SU-DHL-6 (cell line): Measurements from ENCODE around the gene USO1.

Experiments used
- H2AFZ ChIP-seq: fragments of 200-600 bp; sonication (generic); 2 replicates; pipeline ENCODE4 v1.6.1; 2014; ENCODE audit warnings: low read depth, mild to moderate bottlenecking, moderate library complexity, mixed read lengths, antibody characterized with exemption, low read length; ENCODE audit not compliant: severe bottlenecking
- H3F3A ChIP-seq: fragments of 200-600 bp; shearing (Covaris generic); 2 replicates; pipeline ENCODE4 v1.6.0; 2016; ENCODE audit warnings: antibody characterized with exemption, mild to moderate bottlenecking; ENCODE audit not compliant: insufficient read depth
- H3K27ac ChIP-seq: fragments of 200-600 bp; sonication (generic); 2 replicates; pipeline ENCODE4 v1.5.1; 2016; ENCODE audit warnings: low read depth, mild to moderate bottlenecking, low read length, moderate library complexity, mixed read lengths
- H3K27me3 ChIP-seq: fragments of 200-600 bp; sonication (generic), shearing (Covaris generic); 2 replicates; pipeline ENCODE4 v1.6.0; 2014; ENCODE audit warnings: mild to moderate bottlenecking, low read length
- H3K36me3 ChIP-seq: fragments of 200-600 bp; sonication (generic); 2 replicates; pipeline ENCODE4 v1.6.1; 2014; ENCODE audit warnings: mild to moderate bottlenecking, low read length, mixed read lengths
- H3K4me2 ChIP-seq: fragments of 300-600, 200-600 bp; shearing (Covaris generic), sonication (generic); 2 replicates; pipeline ENCODE4 v1.6.0; 2014; ENCODE audit warnings: low read length, low read depth, mild to moderate bottlenecking; ENCODE audit not compliant: poor library complexity, severe bottlenecking
- H3K4me3 ChIP-seq: fragments of 200-600 bp; sonication (generic); 2 replicates; pipeline ENCODE4 v1.5.1; 2014; ENCODE audit warnings: antibody characterized with exemption, low read length, mild to moderate bottlenecking, mixed read lengths; ENCODE audit not compliant: insufficient read depth, poor library complexity, severe bottlenecking
- H3K79me2 ChIP-seq: fragments of 200-600 bp; sonication (generic); 2 replicates; pipeline ENCODE4 v1.6.1; 2014; ENCODE audit warnings: mild to moderate bottlenecking, low read length, moderate library complexity; ENCODE audit not compliant: insufficient read depth
- H3K9ac ChIP-seq: fragments of 200-600 bp; sonication (generic); 2 replicates; pipeline ENCODE4 v1.7.0; 2014; ENCODE audit warnings: mild to moderate bottlenecking, low read length
- H3K9me2 ChIP-seq: fragments of 200-600 bp; sonication (generic); replicated peaks from 2 replicates; pipeline ENCODE4 v1.6.1; 2014; ENCODE audit warnings: low read length; ENCODE audit not compliant: insufficient read depth
- H3K9me3 ChIP-seq: fragments of 200-600 bp; sonication (generic); 2 replicates; pipeline ENCODE4 v1.6.1; 2014; ENCODE audit warnings: low read length, mixed read lengths; ENCODE audit not compliant: insufficient read depth
- H4K20me1 ChIP-seq: fragments of 200-600 bp; sonication (generic); 2 replicates; pipeline ENCODE4 v1.6.1; 2014; ENCODE audit warnings: low read depth, mild to moderate bottlenecking, antibody characterized with exemption, low read length, moderate library complexity, mixed read lengths
- EZH2phosphoT487 ChIP-seq: fragments of 200-600 bp; sonication (generic), shearing (Covaris generic); conservative IDR thresholded peaks from 2 replicates; pipeline ENCODE4 v1.6.1; 2018; ENCODE audit warnings: mild to moderate bottlenecking, antibody characterized with exemption, low read length, moderate library complexity, mixed read lengths
- TF ChIP-seq, protein P1 (sequence below): fragments of 200-600 bp; sonication (generic); IDR thresholded peaks from one replicate; pipeline ENCODE4 v1.5.1; 2017; ENCODE audit warnings: antibody characterized with exemption, mild to moderate bottlenecking, low read length, moderate library complexity; ENCODE audit not compliant: insufficient read depth, poor library complexity, severe bottlenecking

USO1 gene

DNA sequence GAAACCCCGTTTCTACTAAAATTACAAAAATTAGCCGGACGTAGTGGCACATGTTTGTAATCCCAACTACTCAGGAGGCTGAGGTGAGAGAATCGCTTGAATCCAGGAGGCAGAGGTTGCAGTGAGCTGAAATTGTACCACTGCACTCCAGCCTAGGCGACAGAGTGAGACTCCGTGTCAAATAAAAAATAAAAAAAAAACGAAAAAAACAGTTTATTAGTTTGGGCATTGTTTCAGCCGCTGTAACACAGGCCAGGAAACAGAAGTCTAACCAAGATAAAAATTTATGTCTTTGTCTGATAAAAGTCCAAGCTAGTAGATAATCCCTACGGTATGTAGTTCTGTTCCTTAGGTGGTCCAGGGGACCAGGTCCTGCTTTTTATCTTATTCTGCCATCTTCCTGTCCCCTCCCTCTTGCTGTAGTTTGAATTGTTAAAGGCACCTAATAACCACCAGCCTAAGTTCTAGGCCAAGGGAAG lies 21.4 kb downstream of the USO1 start:
- no peak overlapping the region for H3K9ac ChIP-seq
- no peaks in the 10 kb centered on the region for H3K27me3 ChIP-seq
- H3K9me3 ChIP-seq = no peaks in the 10 kb centered on the region
- no peaks in the 10 kb centered on the region for H3K79me2 ChIP-seq
- H3K27ac ChIP-seq = no peak overlapping the region
- no peak overlapping the region for H3K4me3 ChIP-seq
- no peak overlapping the region for H2AFZ ChIP-seq
- H3K9me2 ChIP-seq = no peaks in the 10 kb centered on the region
- no peaks in the 10 kb centered on the region for H3F3A ChIP-seq
- no peaks in the 10 kb centered on the region for H3K36me3 ChIP-seq
- H4K20me1 ChIP-seq = no peaks in the 10 kb centered on the region
- no peak overlapping the region for H3K4me2 ChIP-seq
- no peak for TF ChIP-seq EZH2phosphoT487
- TF ChIP-seq, protein P1, sequence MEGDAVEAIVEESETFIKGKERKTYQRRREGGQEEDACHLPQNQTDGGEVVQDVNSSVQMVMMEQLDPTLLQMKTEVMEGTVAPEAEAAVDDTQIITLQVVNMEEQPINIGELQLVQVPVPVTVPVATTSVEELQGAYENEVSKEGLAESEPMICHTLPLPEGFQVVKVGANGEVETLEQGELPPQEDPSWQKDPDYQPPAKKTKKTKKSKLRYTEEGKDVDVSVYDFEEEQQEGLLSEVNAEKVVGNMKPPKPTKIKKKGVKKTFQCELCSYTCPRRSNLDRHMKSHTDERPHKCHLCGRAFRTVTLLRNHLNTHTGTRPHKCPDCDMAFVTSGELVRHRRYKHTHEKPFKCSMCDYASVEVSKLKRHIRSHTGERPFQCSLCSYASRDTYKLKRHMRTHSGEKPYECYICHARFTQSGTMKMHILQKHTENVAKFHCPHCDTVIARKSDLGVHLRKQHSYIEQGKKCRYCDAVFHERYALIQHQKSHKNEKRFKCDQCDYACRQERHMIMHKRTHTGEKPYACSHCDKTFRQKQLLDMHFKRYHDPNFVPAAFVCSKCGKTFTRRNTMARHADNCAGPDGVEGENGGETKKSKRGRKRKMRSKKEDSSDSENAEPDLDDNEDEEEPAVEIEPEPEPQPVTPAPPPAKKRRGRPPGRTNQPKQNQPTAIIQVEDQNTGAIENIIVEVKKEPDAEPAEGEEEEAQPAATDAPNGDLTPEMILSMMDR = no peak

- no peaks in the 10 kb centered on the region for H3K36me3 ChIP-seq
Observed at GRCh38 chr4:75752637-75753036, 28.3 kb downstream of the USO1 start.

GRCh38 chr4:75769036-75769435 lies 44.7 kb downstream of the USO1 start:
- no peaks in the 10 kb centered on the region; the same call in 1 of the 2 replicates for H3K36me3 ChIP-seq
- no peaks in the 10 kb centered on the region for H3K9me3 ChIP-seq
- H4K20me1 ChIP-seq = no peaks in the 10 kb centered on the region
- no peaks in the 10 kb centered on the region for H3K9me2 ChIP-seq
- H3F3A ChIP-seq = no peaks in the 10 kb centered on the region
- H3K4me2 ChIP-seq = no peak overlapping the region
- no peak overlapping the region for H3K4me3 ChIP-seq
- no peak overlapping the region for H3K9ac ChIP-seq
- H3K27me3 ChIP-seq = no peaks in the 10 kb centered on the region
- H2AFZ ChIP-seq = no peak overlapping the region
- no peak for TF ChIP-seq EZH2phosphoT487
- TF ChIP-seq, protein P1 = no peak
- no peak overlapping the region for H3K27ac ChIP-seq
- no peaks in the 10 kb centered on the region for H3K79me2 ChIP-seq

More at GRCh38 chr4:75752637-75753036, 28.3 kb downstream of the USO1 start:
- Histone ChIP-seq H2AFZ (no peak overlapping the region), H3K79me2 (no peaks in the 10 kb centered on the region), H3K27ac (no peak overlapping the region), H3K4me2 (no peak overlapping the region), H3K27me3 (no peaks in the 10 kb centered on the region), H3K9me3 (no peaks in the 10 kb centered on the region), H3K4me3 (no peak overlapping the region), H3K9me2 (no peaks in the 10 kb centered on the region), H3K9ac (no peak overlapping the region), H3F3A (no peaks in the 10 kb centered on the region), H4K20me1 (no peaks in the 10 kb centered on the region)
- no peak for TF ChIP-seq EZH2phosphoT487
- TF ChIP-seq, protein P1 = no peak
